NCI-H1417 (cell line): Measurements from ENCODE around the gene PREX1.

Source experiments
- DNase-seq, 3 experiments: peaks; one replicate each; lab custom pipeline; 2025; lab: John Stamatoyannopoulos, UW

The PREX1 gene

DNA sequence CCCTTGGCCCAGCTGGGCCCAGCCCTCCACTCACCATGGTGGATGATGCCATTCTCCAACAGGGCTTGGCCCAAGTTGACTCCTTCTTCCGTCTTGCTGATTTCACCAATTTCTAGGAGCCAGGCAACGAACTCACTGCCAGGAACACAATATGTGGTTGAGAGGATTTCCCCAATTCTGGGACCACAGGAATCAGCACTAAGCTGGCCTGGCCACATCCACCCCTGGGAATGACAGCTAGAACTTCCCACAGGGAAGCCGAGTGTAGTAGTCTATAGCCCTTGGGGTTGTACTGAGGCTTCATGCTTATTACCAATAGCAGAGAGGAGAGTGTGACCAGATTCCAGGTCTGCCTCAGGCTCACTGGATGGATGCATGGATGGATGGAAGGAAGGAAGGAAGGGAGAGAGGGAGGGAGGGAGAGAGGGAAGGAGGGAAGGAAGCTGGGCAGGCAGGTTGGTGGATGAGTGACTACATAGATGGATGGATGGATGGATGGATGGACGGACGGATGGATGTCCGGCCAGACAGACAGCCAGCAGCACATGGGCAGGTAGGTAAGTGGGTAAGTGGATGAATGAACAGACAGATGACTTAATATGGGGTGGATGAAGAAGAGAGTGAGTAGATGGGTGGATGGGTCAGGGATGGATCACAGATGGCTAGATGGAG is 146.5 kb downstream of the PREX1 start:
- no peak for DNase-seq

DNA sequence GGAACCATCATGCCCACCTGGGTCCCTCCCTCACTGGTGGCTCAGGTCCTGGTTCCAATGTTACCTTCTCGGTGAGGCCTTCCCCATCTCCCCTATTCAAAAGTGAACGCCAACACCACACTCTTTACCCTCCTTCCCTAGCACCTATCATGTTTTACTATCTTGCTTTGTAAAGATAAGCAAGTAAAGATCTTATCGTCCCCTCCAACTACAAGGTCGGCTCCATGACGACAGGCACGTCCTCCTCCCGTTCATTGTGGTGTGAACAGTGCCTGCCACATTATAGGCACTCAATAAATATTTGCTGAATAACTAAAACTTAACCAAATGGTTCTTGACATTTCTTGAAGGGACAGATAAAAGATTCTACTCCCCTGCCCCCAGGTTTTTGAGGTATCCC is 147.1 kb downstream of the PREX1 start:
- no peak for DNase-seq

DNA sequence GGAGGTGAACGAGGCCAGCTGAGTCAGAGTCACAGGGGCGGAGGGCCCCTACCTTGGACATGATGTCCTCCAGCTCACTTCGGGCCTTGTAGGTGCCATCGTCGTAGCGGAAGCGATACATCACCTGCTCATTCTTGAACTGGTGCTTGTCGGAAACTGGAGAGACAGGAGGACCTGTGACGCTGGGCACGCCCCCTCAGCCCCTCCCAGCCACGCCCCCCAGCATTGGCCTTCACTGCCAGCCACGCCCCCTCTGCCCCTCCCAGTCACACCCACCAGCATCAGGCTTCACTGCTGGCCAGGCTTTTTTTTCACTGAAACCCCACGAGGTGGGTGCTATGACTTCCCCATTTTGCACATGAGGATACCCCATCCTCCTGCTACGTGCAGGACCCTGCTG is 148.2 kb downstream of the PREX1 start:
- peak in 1 of 3 experiments; percentile 70 for DNase-seq

DNA sequence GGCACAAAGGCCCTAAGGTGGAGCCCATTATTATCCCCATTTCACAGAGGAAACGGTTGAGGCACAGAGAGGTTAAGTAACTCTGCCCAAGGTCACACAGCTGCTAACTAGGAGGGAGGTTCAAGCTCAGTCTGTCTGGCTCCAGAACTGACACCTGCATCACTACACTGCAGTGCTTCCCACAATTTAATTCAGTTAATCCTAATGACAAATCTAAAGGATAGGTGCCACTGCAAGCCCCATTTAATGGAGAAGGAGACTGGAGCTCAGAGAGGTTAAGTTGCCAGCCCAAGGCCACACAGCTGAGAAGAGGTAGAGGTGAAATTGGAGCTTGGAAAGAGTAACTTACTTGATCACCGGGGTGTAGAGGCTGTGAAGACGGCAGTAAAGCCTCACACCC is 148.8 kb downstream of the PREX1 start:
- no peak for DNase-seq

DNA sequence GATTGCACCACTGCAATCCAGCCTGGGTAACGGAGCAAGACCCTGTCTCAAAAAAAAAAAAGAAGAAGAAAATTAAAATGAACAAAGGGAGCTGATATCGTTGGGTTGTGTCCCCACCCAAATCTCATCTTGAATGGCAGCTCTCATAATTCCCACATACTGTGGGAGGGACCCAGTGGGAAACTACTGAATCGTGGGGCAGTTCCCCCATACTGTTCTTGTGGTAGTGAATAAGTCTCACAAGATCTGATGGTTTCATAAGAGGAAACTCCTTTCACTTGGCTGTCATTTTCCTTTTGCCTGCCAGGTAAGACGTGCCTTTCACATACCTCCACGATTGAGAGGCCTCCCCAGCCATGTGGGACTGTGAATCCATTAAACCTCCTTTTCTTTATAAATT is 149.4 kb downstream of the PREX1 start:
- no peak for DNase-seq

DNA sequence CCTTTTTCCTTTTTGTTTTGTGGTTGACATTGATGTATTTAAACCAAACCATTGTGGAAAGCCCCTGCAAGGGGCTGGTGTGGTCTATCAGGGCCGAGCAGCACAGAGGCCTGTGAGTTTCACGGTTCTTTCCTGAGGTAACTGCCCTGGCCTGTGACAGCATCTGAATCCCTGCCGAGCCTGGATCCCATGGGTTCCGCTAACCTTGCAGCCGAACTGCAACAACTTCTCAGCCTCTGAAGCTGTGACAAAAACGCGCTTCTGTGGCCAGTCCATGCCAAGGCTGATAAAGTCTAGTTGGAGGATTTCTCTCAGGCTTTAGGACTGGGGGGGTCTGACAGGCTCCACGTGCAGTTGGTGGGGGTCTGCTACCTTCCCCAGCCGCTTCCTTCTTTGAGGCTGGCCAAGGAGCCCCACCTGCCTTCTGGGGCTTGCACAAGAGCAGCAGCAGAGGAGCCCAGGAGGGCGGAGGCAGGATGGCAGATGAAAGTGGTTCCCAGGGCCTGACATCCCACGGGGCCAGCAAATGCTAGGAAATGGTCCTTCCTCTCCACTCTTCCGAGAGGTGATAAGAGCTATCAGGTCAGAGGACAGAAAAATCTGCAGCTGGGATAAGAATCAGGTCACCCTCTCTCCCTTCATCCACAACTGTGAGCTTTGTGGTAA is 150.9 kb downstream of the PREX1 start:
- peak in 1 of 3 experiments; percentile 68 for DNase-seq

DNA sequence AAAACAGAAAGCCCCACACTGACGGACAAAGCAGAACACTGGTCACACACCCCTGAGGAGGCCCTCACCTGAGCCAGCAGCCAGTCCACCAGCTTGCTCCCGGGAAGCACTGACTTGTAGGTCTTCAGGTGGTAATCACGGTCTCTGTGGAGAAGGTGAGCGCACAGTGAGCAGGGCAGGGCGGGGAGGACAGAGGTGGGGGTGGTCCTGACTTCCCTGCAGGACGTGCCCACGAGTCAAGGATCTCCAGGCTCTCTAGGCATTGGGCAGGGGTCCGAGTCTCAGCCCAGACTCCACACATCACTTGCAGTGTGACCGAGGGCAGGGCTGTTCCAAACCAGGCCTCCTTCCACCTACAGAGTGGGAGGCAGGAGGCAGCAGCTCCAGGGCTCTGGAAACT is 151.7 kb downstream of the PREX1 start:
- DNase-seq: no peak

DNA sequence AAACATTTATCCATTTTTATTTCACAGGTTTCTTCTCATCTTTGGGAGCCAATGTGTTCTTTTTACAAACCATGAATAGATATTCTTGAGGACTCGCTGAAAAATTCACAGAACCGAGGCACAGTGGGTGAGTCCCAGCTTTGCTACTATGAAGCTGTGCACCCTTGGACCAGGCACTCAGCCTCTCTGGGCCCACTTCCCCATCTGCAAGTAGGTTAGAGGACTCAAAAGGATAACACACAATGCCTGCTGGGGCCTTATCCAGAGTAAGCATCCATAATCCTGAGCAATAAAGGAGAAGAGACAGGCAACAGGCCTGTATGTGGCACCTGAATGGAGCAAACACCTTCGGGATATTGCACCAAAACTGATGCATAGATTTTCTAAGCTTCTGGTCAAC is 153.3 kb downstream of the PREX1 start:
- DNase-seq: no peak

DNA sequence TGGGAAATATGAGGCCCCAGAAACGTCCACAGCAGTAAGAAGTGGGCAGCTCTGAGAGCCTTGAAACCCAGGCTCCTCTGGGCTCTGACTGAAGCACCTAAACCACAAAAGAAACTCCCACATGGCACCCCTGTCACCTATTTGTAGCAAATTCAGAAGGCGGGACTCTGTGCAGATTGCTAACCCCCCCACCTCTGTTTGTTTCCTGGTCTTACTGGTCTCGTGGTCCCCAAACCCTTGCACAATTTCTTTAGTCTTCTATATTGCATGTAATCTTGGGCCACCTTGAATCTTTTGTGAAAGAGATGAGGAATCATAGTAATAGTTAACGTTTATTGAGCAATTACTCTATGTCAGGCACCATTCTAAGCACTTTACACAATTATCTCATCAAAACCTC is 154.3 kb downstream of the PREX1 start:
- DNase-seq: no peak

DNA sequence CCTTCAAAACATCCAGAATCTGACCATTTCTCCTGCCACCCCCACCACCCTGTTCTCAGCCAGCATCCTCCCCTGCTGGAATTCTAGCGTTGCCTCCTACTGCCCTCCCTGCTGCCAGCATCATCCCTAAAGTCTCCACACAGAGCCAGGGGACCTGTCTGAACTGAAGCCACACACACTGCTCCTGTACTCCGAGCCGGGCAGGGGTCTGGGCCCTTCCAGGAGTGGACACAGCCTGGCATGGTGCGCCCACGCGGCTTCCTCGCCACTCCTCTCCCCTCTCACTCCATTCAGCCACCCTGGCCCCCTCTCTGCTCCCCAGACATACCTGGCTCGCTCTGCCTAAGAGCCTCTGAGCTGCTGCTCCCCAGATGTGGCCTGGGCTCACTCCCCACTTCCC is 155.5 kb downstream of the PREX1 start:
- DNase-seq: no peak

DNA sequence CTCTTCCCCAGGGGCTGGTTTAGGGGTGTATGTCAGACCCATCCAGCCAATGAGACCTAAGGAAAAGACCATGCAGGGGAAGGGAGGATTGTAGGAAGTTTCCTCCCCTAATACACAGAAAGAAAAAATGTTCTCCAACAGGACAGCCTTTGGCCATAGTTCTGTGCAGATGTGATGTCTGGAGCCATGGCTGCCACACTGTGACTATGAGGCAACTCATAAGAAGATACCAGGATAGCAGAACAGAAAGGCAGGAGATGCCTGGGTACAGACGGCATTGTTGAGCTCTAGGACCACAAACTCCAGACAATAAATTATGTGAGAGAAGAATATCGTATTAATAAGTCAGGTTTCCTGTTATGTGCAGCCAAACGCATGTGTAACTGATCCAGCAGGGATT is 156.7 kb downstream of the PREX1 start:
- DNase-seq: no peak

DNA sequence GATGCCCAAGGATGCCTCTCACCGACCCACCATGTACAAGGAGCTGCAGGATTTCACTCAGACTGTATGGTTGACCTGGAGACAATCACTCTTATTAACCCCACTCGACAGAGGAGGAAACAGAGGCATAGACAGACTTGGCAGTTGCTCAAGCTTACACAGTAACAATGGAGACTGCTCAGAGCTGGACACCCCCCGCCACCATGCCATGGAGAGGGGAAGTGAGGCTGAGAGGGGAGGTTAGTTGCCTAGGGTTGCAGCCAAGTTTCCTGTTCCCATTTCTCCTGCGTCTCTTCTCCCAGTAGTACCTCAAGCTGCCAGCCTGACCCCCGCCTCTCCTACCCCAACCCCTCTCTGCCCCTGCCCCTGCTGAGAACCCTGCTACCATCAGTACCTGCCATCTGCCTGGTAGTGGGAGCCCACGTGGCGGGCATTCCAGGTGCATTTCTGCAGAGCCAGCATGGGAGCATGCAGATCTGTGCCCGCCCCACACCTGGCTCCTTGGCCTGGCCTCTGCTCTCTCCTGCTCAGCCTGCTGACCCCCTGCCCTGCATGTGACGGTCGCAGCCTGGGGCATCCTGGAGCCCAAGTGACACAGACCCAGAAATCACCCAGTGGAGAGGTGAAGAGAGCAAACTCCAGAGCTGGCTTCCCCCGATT is 157.7 kb downstream of the PREX1 start:
- no peak for DNase-seq

DNA sequence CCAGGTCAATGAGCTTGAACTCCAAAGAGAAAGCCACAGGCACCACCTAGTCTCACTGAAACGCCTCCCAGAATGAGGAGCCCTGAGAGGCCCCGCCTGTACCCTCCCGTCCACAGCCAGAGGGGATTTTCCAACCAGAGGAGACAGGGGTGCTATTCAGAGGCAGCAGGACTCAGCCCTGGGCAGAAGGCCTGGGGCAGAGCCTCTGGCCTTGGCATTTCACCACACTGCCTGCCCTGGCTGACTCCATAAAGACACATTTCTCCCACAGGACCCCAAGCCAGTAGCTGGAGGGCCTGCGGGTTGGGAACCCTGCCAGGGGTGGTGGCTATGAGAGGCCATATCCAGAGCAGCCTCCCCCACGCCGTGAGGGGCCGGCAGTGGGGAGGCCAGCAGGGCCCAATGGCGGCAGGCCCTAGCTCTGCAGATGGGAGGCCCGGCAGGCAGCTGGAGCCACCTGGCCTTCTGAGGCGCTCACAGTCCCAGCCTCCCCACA is 159.3 kb downstream of the PREX1 start:
- peak in 1 of 3 experiments; percentile 20 for DNase-seq

DNA sequence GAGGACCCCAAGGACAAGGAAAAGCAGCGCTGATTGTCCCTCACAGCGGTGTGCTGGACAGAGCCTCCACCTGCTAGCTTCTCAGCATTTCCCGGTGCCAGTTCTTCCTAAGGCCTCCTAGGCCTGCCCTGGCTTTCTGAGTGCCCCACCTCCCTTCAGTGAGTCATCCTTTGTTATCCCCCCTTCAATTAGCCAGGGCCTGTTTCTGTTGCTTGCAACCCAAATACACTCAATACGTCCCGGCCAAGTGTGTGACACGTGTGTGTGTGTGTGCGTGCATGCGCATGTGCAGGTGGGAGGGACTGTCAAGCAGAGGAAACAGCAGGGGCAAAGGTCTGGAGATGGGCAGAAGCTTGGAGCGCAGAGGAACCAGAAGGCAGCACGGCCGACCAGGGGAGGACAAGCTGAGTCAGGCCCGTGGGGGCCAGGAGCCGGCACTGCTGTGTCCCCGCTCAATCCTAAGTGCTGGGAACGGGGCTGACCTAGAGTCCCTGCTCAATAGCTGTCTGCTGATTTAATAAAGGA is 159.8 kb downstream of the PREX1 start:
- DNase-seq: no peak

DNA sequence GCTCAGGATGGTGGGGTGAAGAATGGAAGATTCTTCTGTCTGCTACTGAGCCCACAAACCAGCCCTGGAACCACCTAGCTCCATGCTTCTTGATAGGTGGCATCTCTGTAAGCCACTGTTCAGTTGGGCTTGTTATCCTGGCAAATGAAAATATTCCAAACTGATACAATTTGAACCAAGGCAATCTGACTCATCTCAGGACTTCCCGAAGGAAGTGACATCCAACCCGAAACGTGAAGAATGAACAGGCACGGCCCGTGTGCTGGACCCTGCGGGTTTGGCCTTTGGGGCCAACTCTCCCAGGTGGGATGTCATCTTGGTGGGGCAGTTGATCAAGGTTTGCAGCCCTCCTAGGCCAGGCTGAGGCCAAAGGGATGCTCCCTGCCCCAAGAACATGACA is 160.3 kb downstream of the PREX1 start:
- no peak for DNase-seq

DNA sequence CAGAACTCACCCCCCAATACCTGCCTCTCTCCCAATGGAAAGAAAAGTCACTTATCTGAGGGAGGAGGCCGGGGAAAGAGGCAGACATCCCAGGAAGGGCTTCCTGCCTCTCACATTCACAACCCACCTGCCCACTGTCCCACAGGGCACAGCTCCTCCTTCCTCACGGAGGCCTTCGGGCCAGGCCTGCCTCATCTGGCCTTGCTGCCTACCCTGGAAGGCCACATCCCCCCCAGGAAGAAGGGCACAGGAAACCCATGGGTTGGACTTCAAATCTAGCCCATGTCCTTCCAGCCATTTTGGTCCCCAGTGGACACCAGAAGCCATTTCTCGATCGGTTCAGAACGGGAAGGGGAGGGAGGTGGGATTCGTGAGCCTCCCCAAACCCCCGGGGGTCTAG is 162.0 kb downstream of the PREX1 start:
- no peak for DNase-seq

DNA sequence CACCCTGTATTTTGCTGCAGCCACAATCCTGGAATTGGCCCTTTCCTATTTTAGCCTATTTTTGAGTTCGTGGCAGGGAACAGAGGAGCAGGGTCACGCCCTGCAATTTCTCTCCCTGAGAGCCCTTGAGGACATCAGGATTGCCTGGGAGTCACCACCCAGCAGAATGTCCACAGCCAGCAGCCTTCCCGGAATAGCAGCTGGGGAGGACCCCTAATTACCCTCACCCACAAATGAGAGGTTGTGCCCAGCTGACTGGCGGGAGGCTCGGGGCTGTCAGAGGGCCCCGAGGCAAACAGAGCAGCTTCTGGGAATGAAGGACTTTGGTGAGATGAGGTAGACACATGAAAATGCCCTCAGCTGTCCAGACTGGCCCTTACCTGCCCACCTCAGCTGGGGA is 165.1 kb downstream of the PREX1 start:
- peak in 2 of 3 experiments; percentile 13 to 39 for DNase-seq

DNA sequence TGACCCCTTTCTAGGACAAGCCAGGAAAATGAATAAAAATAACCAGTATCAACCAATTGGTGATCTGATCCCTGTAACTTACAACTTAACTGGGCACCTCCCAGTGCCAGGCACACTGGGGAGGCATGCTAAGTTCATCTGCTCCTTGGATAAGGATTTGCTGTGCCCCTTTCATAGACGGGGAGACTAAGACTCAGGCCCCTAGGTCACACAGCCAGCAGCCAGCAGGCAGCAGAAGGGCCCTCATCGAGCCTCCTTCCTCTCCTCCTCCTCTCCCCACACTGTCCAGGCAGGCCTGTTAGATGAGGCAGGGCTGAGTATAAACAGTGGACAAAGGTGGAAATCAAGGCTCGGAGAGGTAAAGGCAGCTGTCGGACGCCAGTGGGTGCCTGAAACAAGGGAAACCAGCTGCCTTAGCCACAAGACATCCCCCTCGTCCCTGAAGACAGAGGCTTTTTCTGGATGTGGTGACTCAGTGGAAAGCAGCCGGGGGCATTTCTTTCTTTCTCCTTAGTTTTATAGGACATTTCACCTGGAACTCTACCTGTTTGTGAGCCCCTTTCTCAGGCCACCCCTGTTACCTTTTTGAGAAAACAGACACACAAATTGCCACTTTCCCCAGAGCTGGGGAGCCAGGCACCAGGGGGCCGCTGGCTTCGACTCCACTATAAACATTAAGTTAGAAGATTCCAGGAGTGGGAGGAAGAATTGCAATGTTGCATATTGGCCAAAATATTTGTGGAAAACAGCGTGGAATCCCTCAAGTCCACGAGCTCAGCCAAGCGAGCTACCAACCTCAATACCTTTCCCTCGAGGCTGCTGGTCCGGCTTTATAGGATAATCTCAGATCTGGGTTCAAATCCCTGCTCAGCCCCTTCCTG is 166.0 kb downstream of the PREX1 start:
- DNase-seq: no peak

DNA sequence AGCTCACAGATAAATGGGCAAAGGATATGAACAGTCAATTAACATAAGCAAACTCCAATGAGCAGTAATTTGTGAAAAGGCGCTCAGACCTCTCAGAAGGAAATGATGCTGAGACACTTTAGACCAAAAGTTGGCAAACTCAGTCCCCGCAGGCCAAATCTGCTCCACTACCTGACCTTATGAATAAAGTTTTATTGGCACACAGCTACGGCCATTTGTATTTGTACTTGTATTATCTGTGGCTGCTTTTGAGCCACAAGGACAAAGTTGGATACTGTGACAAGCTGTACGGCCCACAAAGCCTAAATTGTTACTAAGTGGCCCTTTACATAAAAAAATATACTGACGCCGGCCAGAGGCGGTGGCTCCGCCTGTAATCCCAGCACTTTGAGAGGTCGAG is 167.0 kb downstream of the PREX1 start:
- DNase-seq: no peak

DNA sequence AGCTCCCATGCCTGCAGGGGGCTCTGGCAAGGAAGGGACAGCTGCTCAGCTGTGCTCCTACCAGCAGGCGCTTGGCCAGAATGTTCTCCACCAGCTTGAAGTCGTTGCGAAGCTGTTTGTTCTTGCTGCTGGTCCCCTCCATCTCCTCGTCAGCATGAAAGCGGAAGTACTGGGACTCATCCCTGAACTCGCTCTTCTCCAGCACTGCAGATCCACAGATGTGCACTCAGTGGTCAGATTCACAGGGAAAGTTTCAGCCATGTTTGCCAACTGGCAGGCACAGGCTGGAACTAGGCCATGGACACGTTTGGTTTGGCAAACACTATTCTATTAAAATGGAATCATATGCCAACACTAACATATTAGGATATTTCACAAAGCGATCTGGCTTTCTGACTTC is 167.9 kb downstream of the PREX1 start:
- no peak for DNase-seq

DNA sequence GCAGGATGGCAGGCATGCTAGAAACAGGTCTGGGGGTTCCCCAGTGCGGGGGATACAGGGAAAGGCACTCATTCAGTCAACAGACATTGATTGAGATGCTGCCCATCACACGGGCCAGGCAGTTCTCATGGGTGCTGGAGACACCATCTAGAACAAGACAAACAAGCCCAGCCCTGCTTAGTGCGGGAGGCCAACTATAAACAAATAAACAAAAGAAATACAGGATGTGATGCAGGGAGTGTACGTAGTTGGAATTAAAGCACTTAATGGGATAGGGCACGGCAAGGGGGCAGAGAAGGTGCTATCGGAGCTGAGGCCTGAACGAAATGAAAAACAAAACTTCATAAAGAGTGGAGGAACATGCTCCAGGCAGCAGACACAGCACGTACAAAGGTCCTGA is 169.3 kb downstream of the PREX1 start:
- no peak for DNase-seq

DNA sequence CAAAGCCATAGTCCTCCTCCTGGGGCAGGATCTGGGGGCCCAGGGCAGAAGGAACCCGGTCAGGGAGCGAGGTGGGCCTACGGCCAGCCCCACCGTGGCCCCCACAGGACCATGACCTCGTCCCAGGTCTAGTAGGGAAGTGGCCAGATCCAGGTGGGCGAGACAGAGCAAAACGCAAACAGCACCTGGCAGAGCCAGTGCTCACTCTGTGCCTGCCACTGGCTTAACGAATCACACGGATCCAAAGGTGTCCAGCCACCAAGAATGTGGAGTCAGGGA is 169.7 kb downstream of the PREX1 start:
- peak in 1 of 3 experiments; percentile 42 for DNase-seq
